Globus pallidus (tissue), 1 donor: ENCODE data around the gene KAZN.
A peak's percentile ranks its signal among the peaks of the same experiment; 100 is the strongest.

Source experiments
- DNase-seq: peaks from one replicate; pipeline ENCODE4 v3.0.0-alpha.2; 2015; ENCODE audit warnings: low spot score

KAZN gene

GRCh38 chr1:14677292-14677971 lies 78.9 kb downstream of the KAZN start:
- no peak for DNase-seq

DNA sequence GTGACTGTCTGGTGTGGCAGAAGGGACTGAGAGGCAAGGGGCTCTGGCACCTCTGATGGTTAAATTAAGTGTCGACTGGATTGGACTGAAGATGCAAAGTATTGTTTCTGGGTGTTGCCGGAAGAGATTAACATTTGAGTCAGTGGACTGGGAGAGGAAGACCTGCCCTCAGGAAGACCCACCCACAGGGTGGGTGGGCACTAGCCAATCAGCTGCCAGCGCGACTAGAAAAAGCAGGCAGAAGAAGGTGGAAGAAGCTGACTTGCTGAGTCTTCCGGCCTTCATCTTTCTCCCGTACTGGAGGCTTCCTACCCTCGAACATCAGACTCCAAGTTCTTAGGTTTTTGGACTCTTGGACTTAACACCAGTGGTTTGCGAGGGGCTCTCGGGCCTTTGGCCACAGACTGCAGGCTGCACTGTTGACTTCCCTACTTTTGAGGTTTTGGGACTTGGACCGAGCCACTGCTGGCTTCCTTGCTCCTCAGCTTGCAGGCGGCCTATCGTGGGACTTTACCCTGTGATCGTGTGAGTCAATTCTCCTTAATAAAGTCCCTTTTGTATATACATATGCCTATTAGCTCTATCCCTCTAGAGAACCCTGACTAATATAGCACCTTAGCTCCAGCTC lies 79.6 kb downstream of the KAZN start:
- DNase-seq, result no peak

DNA sequence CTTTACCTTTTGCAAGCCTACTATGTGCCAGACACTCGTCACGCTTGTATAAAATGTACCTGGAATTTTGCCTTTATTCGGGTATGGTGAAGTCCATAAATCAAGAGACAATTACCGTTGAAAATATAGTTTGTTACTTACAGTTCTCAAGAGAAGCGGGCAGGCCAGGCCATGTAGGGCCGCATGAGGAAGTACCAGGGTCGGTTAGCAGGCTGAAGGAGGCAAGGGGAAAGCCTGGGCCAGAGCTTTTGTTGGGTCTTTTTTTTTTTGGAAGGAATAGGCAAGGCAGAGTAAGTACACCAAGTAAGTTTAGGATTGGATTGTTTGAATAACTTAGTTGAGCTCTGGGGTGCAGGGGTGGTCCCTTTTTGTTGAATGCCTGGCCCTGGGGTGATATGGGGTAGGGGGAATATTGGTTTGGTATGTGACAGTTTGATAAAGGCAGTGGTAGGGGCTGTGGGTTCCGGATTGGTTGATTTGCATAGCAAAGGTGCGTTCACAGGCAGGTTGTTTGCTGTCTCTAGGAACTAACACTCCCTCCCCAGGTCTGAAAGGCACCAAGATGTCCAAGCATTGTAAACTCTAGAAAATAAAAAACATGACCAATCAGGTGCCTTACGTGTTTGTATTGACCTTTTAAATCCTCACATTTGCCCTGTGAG lies 80.7 kb downstream of the KAZN start:
- no peak for DNase-seq

DNA sequence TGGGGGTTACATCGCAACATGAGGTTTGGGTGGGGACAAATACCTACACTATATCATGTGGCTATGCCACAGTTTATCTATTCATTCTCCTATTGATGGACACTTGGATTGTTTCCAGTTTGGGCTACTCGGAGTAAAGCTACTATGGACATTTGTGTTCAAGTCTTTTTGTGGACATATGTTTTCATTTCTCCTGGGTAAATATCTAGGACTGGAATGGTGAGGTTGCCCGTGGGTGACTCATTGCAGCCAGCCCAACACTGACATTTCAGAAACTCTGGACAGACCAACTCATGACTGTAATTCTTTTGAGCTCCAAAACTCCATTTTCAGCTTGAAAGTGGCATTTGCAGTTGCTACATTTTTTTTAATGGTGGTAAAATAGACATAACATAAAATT lies 82.7 kb downstream of the KAZN start:
- no peak for DNase-seq

DNA sequence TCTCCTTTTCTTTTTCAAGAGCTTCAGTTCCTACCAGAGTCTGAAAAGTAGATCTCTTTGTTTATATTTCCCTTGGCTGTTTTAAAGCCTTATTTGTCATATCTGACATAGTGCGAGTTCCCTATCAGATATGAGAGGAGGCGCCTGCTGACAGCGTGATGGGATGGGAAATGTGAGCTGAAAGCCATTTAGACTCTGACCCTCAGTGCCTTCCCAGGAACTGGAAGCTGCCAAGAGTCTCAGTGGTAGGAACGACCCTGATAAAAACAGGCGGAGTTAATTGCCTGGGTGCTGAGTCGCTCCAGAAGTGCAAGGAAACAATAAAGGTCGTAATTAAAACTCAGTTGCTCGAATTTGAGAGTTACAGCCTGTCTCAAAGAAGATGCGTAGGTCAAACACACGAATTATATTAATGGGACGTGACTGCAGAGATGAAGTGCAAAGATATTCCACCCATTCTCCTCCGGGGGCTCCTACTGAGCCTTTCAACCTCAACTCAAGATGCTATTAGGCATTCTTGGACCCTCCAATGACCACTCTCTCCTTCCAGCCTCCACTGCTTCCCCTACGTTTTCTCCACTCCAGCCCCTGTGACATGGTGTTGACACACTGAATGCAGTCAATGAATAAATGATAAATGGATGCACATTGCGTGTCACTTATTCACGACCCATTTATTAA lies 84.6 kb downstream of the KAZN start:
- no peak for DNase-seq

DNA sequence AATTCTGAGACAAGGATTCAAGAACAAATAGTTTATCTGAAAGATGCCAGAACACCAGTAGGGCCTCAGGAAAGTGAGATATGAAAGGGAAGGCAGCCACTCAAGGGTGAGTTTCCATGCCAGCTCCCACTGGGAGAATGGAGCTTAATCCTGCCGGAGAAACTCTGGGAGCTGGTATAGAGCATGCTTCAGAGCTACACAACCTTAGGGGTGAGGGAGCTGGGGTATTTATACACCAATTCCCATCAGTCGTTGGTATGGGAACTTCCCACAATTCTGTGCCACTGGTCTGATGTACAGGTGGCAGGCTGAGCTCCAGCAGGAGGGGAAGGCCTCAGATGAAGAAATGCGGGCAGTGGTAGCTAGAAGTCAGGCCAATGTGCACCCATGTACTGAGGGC lies 86.6 kb downstream of the KAZN start:
- no peak for DNase-seq

GRCh38 chr1:14686701-14687100 lies 88.2 kb downstream of the KAZN start:
- DNase-seq, result no peak

DNA sequence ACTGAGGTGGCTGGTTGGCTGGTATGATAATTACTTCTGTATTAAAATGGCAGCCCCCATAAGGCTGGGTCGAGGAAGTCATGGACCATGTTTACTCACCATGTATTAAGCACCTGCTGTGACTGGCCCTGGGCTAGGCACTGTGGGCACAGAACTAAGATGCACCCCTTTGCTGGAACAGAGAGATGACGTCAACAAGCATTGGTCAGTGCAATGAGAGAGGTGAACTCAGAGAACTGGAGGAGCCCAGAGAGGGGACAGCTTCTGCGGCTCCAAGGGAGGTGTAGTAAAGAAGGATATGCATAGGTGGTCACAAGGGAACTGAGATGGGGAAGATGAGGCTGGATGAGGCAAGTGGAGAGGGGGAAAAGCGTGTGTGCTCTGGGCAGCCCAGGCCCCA lies 88.7 kb downstream of the KAZN start:
- DNase-seq, result no peak

DNA sequence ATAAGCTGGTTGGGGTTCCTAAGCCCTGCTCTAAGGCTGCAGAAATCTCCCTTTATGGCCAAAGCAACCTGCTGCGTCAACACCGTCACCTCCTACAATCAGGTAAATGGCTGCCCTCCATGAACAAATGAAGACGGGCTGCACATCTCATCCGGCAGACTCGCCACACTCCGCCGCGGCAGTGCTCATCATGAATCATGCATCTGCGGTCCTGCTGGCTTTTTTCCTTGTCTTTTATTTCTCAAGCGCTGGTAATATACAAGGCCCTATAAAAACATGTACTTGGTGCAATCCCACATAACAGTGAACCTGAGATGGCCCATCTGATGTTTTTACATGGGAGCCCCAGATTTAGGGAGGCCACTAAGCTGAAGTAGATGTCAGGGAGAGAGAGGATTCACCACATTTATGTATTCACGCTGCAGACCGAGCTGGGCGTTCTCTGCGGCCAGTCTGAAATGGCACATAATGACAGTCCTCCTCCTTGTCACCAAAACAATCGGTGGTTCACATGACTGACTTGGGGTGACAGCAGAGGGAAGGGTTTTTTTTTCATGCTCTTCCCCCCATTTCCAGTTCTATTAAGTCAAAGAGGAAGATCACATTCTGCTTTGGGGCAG lies 91.6 kb downstream of the KAZN start:
- peak; percentile 37 for DNase-seq

DNA sequence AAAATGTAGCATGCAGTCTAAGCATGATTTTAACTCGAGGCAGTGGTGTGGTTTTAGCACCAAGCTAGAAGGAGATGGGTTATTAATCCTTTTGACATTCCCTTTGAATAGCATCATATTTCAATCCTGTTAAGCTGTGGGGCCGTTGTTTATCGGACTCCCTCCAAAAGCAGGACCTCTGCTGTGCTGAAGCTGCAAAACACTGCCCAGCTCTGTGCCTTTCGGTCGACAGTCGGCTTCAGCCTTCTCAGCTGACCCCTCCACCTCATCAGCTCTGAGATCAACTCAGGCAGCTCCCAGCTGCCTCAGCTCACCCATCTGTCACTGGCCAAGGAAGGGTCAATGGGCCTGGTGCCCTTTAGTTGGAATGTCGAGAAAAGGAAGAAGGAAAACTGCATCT lies 95.5 kb downstream of the KAZN start:
- DNase-seq, result no peak

DNA sequence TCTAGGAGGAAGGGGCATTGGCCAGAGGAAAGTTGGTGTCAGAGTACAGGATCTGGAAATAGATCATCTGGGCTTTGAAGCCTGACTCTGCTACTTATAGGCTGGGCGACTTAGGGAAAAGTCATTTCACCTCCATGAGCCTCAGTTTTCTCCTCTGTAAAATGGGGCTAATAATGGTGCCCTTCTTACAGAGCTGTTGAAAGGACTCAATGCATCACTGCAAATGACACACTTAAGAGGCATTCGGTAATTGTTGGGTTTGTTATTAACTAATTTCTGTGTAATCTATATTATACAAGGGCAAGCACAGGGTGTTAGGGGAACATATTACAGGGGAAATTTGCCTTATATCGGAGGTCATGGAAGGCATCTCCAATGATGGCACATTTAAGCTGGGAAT lies 96.1 kb downstream of the KAZN start:
- no peak for DNase-seq

- no peak for DNase-seq
These were observed 98.3 kb downstream of the KAZN start for GRCh38 chr1:14696761-14697160.

DNA sequence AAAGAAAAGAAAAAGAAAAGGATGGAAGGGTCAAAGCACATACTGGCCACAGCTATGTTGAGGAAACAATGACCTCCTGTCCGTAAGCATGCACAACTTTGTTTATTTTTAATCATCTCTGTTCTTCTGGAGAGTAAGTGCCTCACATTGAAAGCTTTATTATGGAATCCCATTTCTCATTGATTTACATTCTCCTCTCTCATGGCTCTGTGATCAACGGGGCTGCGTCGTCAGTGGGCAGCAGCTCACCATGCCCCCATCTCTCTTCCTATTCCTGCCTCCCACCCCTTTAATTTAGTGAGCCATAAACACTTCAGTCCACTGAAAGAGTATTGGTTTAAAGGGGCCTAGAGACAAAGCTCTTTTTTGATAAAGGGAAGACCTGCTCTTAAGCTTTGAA lies 98.9 kb downstream of the KAZN start:
- no peak for DNase-seq

- DNase-seq, result no peak
These were observed 99.8 kb downstream of the KAZN start for GRCh38 chr1:14698314-14698713.

- no peak for DNase-seq
These were observed 101.1 kb downstream of the KAZN start for GRCh38 chr1:14699620-14700019.

- DNase-seq, result no peak
These were observed 106.4 kb downstream of the KAZN start for GRCh38 chr1:14704846-14705245.

DNA sequence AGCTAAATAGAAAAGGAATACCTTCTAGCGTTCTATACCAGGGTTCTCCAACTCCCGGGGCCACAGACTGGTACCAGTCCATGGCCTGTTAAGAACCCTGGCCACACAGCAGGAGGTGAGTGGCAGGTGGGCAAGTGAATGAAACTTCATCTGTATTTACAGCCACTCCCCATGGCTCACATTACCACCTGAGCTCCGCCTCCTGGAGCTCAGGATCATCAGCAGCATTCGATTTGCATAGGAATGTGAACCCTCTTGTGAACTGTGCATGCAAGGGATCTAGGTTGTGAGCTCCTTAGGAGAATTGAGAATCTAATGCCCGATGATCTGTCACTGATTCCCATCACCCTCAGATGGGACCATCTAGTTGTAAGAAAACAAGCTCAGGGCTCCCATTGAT lies 107.3 kb downstream of the KAZN start:
- no peak for DNase-seq

- no peak for DNase-seq
These were observed 108.1 kb downstream of the KAZN start for GRCh38 chr1:14706631-14707030.

DNA sequence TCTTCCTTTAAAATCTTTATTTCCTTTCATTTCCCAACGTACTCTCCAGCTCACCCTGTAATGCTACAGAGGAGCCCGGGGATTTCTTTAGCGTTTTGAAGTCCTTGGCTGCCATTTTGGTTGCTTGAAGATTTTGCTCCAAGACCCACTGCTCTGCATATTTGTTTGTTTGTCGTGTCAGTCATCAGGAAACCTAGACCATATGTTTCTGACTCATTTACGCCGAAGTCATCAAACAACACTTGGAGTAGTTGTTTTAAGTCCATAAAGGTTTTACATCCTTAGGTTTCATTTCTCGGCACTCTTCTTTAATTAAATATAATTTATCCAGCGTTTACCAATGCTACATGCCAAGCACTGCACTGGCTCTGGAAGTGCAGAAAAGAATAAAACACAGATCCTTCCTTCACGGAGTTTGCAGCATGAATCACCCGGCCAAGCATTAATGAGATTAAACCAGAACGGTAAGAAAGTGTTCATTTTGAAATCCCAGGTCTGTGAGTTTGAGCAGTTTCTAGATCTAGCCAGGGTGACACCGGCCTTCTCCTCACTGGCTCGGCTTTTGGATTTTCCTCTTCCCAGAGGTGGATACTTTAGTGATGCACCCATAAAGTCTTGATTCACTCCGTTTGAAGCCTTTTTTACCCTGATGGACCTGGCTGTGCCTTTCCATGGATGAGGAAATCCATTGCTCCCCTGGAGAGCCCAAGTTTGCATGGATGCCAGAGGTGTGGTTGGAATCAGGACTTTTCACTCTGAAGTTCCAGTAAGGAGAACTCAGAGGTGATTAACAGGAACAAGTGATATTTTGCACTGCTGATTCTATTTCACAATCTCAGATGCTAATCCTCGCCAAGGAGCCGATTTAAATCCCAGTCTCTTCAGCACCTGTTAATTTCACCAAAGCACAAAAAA lies 109.3 kb downstream of the KAZN start:
- no peak for DNase-seq

DNA sequence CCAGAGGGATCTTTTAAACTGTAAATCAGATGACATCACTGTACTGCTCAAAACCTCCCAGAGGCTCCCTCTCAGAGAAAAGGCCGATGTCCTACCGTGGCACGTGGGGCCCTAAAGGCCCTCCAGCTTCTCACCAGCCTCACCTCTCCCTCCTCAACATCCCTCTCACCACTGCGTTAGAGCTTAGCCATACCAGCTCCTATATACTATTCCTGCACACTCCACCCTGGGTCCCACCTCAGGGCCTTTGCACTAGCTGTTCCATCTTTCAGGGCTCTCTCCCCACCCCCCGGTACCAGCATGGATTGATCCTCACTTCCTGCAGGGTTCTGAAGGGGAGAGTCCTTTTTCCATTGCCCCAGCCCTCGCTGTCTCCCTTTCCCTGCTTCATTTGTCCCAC lies 111.8 kb downstream of the KAZN start:
- no peak for DNase-seq

- no peak for DNase-seq
These were observed 113.7 kb downstream of the KAZN start for GRCh38 chr1:14712136-14712535.

- no peak for DNase-seq
These were observed 114.6 kb downstream of the KAZN start for GRCh38 chr1:14713077-14713476.
